Right ventricle myocardium superior (tissue), 1 donor: Measurements from ENCODE around the gene DCDC2B. TPM values are rescaled to one million over a fixed set of nuclear protein-coding genes. Genes with fewer than 3 reads are reported as not detected.
A peak's percentile ranks its signal among the peaks of the same experiment; 100 is the strongest.

ENCODE experiments used
- ATAC-seq: fragments of 200-7000 bp; cut with Tn5 transposase; one replicate; pipeline ENCODE4 v1.9.1; 2020; ENCODE audit warnings: mild to moderate bottlenecking; ENCODE audit not compliant: poor library complexity
- DNase-seq: peaks from one replicate; pipeline ENCODE4 v3.0.0-alpha.2; 2020
- intact Hi-C: fragments of 100-400 bp; cut with DNase I; formaldehyde crosslinking; loops from one replicate; pipeline ENCODE4 v1.11.2; 2022
- total RNA-seq: library from RNA; stranded (reverse); fragmentation: NEBNext Ultra II Directional; extraction: Animal tissue kit (Norgen Biotek cat#: 25700); gene quantifications from one replicate; pipeline ENCODE4 v1.2.1, GENCODE V29; 2021
- donor health status: DM: no; HTN: yes; CAD: no; lungs with severe emphysema.

DCDC2B gene
- total RNA-seq, 1 donor from 2014 or later = not detected

DNA sequence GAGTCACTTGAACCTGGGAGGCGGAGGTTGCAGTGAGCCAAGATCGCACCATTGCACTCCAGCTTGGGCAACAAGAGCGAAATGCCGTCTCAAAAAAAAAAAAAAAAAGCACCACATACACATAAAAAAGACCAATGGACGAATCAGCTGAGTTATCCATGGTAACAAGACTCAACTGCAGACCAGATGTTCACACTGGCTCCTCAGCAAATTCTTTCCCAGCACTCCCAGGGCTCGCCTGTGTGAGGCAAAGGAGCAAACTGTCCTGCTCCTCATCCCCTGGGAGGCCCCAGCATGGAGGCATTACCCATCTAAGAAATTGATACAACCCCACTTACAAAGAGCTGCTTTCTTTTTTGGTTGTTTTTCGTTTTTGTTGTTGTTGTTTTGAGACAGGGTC, 10.1 kb downstream of the DCDC2B start:
- ATAC-seq (no peak), DNase-seq (no peak)
- intact Hi-C loops = loop anchor here (5.0 kb wide), 1 partner anchor 93 kb away; no protein-coding TSS in a partner anchor

DNA sequence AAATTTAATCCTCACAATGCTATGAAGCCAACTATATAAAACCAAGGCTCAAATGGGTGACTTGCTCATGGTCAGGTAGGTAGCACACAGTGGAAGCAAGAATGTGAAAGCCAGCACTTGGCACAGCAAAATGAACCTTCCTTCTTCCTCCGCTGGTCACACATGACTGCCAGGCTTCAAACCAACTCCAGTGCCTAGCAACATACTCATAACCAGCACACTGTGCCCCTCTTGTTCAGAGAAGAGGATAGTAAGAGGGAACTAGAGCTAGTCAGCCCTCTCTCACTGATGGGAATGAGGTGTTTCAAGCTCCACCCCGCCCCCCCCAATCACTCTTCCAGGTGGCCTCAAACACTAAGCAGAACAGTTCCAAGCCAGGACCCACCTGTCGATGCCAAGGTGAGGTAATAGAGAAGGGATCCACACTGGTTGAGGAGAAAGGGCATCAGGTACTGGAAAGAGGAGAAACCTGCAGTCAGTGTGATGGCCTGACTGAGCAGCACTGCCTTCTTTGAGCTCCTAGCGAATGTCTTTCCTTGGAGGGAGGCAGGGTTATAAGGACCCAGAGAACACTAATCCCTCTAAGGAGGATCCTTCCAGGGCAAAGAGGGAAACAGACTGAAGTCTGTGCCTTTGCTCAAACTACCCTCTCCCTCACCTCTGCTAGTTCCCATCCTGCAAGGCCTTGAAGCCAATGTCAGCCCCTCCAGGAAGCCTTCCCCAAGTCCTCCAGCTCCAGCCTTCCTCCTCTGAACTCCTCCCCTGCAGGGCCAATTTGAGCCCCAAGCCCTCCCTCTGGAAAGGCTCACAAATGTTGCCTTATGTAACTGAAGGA, 12.1 kb downstream of the DCDC2B start:
- intact Hi-C loops = no loop called here
- ATAC-seq (no peak), DNase-seq (no peak)

DNA sequence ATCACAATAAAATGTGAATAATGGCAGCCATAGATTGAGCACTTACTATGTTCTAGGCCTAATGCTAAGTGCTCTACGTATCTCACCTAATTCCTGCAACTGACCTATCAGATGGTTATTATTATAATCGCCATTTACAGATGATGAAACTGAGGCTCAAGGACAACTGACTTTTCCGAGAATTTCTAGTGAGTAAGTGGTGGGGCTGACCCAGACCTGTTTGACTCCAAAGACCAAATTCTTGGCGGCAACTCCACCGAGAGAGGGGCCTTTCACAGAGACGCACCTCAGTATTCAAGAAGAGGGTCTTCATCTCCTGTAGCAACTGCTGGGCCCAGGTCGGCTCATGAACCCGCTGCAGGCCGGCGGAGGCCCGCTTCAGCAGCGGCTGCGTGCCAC, 12.7 kb downstream of the DCDC2B start:
- ATAC-seq = peak; percentile 53
- intact Hi-C loops = no loop called here
- no peak for DNase-seq

DNA sequence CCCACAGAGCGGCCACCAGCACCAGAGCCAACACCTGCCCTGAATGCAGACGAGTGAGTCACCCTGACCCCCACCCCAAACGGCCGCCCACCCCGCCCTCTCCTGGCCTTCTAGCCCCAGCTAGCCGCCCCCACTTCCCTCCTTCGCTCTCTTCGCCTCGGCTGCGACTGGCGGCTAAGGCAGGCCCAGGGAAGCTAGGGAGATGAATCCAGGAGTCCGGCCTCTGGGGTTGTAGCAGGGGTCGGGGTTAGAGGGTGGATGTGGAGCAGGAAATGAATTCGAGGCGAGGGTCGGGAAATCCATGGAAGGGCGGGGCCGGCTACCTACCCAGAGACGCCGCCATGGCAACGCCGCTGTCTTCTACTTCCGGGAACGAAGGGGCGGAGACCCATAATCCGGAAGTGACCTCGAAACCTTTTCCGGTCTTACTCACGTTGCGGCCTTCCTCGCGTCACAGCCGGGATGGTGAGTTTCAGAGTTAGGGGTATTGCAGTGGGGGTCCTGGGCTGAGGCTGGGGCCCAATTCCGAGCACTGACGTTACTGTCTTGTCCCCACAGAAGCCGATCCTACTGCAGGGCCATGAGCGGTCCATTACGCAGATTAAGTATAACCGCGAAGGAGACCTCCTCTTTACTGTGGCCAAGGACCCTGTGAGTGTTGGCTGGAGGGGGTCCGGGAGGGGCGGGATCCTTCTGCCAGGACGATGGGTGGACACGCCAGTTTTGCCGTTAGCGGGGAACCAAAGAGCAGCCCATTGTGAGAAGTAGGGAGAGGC, 13.3 kb downstream of the DCDC2B start, which contains the start of the genes EIF3I and TMEM234:
Gene EIF3I, plus strand, starts transcription at position 428 of the 776 bp plus-strand sequence. Its CDS starts 35 bp downstream, at position 463.
Gene TMEM234, minus strand, starts transcription at position 374 of the 776 bp plus-strand sequence. Its CDS starts 31 bp downstream, at position 343.
- ATAC-seq (peak; percentile 97), DNase-seq (peak; percentile 95)
- intact Hi-C loops = no loop called here

DNA sequence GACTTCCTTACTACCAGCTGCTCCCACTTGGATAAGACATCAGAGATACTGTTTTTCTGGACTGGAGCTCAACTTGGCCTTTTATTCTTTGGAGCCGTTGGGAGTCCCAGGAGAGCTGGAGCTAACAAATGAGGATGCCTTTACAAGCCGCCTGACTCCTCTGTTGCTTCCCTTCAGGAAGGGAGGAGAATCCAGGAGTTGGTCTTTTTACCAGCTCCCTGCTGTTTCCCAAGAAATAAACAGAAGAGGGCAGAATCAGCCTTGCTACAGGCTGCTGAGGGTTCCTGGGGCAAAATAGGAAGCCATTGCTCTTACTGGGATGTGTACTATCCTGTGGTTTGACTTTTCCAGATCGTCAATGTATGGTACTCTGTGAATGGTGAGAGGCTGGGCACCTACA, 14.8 kb downstream of the DCDC2B start:
- ATAC-seq (no peak), DNase-seq (no peak)
- intact Hi-C loops = no loop called here

DNA sequence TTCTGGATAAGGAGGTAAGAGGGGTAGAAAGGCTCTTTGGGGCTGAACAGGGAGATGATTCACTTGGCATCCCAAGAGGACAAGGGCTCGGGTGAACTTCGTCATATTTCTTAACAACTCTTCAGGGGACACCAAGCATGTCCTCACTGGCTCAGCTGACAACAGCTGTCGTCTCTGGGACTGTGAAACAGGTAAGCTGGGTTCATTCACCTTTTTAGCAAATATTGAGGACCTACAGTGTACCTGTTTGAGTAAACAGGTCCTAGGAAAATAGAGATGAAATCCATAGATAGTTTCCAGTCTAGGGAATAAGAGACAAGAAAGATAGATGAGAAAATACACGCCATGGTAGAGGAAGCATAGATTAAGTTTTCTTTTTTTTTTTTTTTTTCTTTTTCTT, 15.4 kb downstream of the DCDC2B start:
- DNase-seq = no peak
- no peak for ATAC-seq
- intact Hi-C loops = no loop called here

DNA sequence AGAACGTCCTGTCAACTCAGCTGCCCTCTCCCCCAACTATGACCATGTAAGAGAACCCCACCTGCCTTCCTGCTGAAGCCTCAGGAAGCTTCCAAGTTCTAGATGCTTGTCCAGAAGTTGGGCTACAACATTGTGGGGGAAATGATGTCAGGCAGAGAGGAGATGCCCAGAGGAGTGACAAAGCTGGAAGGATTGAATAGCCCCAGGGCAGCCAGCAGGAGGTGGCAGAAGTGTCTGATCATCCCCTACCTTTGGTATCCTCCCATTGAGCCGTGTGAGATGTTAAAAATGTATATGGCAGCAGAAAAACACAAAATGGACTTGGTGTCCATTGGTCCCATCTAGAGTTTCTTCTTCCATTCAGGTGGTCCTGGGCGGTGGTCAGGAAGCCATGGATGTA, 19.9 kb downstream of the DCDC2B start:
- intact Hi-C loops = no loop called here
- ATAC-seq = no peak
- no peak for DNase-seq

DNA sequence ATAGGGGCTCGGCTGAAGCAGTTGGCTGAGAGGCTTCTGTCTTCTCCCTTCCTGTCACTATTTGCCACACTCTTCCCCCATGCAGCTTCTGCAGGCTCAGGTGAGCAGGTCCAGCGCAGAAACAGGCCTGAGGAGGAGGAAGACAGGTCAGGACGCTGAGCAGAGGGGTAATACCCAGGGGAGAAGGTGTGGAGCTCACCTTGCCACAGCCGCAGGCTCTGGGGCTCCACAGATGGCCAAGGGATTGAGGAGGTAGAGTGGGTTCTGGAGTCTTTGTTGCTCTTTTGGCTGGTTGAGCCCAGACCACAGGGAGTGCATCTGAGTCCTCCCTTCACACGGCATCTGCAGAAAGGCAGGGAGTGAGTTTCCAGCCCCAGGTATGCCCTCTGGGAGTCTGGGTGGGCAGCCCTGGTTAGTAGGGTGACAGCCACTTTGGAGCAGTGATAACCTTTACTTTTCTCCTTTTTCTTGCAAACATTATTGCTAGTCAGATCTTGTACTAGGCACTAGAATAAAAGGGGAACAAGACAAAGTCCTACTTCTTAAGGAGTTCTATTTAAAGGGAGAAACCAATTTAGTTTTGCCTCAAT, 23.0 kb downstream of the DCDC2B start:
- intact Hi-C loops = no loop called here
- ATAC-seq = no peak
- no peak for DNase-seq

DNA sequence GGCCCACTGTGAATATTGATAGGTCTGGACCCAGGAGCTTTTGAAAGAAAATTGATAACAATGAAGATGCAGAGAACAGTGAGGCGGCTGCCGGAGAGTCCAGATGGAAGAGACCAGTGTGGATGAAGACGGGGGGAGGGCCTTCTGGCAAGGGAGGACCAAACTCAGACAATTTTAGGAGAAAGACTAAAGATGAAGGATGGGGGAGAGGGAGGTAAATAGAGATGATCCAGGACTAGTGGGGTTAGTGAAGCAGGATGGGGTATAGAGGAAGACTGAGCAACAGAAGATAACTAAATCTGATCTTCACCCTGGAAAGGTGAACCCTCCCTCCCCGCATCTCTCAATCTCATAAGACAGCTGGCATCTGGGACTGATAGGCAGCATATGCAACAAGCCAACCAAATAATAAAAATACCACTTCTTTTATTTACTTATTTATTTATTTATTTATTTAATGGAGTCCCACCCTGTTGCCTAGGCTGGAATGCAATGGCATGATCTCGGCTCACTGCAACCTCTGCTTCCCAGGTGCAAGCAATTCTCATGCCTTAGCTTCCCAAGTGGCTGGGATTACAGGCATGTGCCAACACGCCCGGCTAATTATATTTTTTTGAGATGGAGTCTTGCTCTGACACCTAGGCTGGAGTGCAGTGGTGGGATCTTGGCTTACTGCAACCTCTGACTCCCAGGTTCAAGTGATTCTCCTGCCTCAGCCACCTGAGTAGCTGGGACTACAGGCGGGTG, 23.8 kb downstream of the DCDC2B start:
- ATAC-seq = no peak

DNA sequence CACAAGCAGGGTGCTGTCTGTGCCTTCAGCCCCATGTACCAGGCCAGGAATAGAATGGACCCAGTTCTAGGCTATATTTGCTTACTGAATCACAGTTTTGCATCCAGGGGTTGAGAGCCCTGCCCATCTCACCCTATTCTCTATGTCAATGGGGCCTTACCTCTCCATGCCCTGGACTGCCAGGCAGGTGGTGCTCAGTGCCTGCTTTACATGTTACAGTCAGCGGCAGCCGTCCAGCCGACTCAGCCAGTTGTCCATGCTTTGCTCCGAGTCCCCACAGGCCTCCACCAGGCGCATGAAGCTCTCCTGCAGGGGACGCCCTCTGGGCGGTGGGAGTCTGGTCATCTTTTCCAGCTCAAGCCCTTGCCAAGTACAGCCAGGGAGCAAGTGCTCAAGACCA, 25.9 kb downstream of the DCDC2B start:
- DNase-seq (no peak), ATAC-seq (no peak)
- intact Hi-C loops = no loop called here

More for the DNA sequence above, 23.8 kb downstream of the DCDC2B start:
- intact Hi-C loops = no loop called here
- no peak for DNase-seq

DNA sequence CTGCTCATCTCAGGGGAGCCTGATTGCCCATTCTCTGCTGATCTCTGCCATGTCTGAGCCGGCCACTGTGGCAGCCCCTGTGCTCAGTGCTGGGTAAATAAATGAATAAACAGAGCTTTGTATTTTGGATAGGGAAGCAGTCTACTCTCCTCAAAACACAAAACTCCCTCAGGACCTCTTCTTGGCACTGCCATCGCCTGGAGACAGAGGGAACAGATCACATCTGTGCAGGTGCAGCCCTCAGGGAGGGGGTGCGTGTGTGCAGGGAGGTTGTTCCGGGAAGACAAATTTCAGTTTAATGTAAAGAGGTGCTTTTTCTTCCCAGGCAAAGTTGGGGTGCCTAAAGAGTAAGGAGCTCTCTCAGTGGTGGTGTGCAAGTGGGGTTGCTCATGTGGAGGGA, 30.4 kb downstream of the DCDC2B start:
- intact Hi-C loops = no loop called here
- DNase-seq (no peak), ATAC-seq (no peak)

DNA sequence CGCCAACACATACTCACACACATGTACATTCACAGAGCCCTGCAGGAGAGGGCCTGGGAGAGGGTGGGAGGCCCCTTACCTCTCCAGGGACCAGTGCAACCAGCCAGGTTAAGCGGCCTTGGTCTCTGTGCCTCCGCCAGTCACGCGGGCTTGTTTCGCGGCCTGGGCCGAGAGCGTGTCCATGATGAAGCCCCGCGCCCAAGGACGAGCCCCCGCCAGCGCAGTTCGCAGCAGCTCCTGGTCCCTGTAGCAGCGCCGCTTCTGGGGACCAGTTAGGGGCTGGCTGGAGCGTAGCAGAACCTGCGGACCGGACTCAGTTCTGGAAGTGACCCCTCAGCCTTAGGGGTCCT, 30.9 kb downstream of the DCDC2B start:
- no peak for DNase-seq
- intact Hi-C loops = loop anchor here (10.0 kb wide), 1 partner anchor 55 kb away; the partner anchor contains the start of gene HDAC1
- no peak for ATAC-seq

DNA sequence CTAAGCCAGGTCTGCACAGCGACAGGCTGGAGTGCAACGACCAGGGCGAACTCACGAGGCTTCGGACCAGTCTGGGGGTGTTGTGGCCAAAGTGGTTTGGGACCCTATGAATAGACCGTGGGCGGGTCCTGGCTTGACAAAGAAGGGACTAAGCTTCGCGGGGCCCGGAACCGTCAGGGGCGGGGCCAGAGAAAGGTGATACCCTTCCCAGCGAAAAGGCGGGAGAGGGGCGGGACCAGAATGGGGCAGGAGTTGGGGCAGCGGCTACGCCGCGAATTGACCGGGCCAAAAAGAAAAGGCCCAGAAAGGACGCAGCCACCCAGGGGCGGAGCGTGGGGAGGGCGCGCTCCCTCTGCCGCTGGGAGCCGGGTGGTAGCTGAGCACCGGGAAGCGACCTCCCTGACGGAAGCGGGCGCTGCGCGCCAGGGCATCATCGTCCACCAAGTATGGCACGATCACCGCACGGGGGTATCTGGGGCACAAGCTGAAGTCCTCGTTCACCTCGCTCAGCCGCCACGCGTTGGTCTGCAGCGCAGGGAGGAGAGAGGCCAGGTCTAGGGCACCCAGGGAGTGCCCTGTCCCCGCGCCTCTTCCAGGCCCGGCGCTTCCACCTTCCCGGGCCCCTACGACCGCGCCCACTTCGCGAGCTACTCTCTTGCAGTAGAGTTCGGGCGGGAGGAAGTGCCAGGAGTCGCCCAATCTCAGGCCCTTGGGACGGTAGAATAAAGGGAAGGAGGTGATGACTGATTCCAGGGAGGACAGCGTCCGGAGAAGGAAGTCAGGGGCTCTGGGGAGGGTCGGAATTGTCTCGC, 31.5 kb downstream of the DCDC2B start:
- intact Hi-C loops = loop anchor here (10.0 kb wide), 1 partner anchor 54 kb away; the partner anchor contains the start of gene HDAC1
- DNase-seq (peak; percentile 82), ATAC-seq (peak; percentile 88)

DNA sequence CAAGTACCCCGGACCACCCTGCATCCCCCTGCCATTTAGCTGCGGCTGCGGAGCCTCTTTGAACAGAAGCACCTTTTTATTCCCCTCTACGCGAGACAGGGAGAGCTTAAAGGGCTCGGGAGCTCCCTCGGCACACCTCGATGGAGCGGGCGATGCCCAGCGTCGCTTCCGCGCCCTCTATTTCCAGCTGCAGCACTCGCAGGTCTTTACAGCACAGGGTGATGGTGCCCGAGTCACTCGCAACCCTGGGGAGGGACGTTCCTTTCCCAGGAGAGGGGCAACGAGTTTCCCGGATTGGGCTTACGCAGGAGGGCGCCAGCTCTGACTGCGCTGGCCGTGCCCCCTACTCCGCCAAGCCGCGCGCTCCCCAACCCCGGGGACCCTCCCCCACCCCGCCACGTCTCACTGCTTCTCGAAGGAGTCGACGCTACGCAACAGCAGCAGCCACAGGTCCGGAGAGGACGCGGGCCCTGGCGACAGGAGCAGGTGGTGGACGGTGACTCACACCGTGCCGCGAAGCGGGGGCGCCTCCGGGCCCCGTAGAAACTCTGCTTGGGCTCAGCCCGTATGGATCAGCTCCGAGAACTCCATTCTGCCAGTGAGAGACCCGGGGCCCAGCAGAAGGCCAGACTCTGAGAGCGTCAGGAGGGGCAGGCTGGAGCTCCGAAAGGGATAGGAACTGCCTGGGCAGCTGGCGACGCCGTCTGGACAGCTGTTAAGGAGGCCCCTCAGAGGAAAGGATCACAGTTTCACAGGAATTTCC, 32.3 kb downstream of the DCDC2B start:
- intact Hi-C loops = loop anchor here (10.0 kb wide), 1 partner anchor 54 kb away; the partner anchor contains the start of gene HDAC1
- DNase-seq (peak; percentile 78), ATAC-seq (peak; percentile 74)

DNA sequence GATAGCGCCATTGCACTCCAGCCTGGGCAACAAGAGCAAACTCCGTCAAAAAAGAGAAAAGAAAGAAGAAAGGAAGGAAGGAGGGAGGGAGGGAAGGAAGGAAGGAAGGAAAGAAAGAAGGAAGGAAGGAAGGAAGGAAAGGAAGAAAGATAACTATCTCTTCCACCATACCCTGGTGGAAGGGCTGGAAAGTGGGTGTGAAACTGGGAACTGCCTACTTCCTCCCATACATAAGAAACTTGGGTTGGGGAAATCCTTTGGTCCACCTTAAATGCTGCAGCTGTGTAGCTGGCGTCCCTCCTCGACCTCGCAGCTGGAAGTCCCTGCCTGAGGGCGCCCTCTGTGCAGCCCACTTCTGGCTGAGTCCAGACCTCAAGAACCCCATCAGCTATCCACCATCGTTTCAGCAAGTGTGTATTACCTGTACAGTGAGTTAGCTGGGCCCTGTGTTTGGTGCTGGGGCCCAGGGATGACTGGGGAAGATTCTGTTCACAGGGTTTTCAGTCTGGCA, 33.5 kb downstream of the DCDC2B start:
- peak; percentile 25 for ATAC-seq
- intact Hi-C loops = loop anchor here (10.0 kb wide), 1 partner anchor 52 kb away; the partner anchor contains the start of gene HDAC1

DNA sequence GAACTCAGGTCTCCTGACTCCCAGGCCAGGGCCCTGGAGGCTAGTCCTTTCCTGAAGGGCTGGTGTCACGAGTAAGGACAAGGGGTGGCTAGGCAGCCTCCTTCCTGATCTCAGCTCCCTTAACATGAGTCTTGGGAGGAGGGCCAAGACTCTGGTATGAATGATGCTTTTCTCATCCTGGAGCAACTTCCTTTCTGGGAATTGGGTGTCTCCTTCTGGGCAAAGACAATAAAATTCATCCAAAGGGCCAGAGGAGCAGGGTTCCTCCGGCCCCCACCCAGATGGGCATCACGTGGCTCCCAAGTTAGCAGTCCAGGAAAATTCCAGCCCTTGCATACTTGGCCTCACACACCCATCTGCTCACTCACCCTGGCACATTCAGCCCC, 38.0 kb downstream of the DCDC2B start, which contains the start of gene FAM167B:
Gene FAM167B, plus strand, starts transcription at position 335 of the 386 bp plus-strand sequence. CDS start 200 bp downstream, outside the sequence.
- ATAC-seq (peak; percentile 47), DNase-seq (peak; percentile 61)
- intact Hi-C loops = loop anchor here (10.0 kb wide), 1 partner anchor 48 kb away; the partner anchor contains the start of gene HDAC1

More for the DNA sequence above, 33.5 kb downstream of the DCDC2B start:
- DNase-seq = peak; percentile 69
